Caco-2 (cell line): Measurements from ENCODE around the gene ASCC1. TPM values are rescaled to one million over a fixed set of nuclear protein-coding genes. Genes with fewer than 3 reads are reported as not detected.

Experiments used
- BruUV-seq: library from RNA; stranded (reverse); fragments of 400-500 nt; replicated peaks from 2 replicates; lab custom pipeline; 2021; lab: Mats Ljungman, UMichigan
- CTCF ChIA-PET: fragments of 300-600 bp; sonication (Branson Sonifier 250); formaldehyde crosslinking; loops from one replicate; lab custom pipeline; 2022; ENCODE audit warnings: antibody characterized with exemption; lab: Charles Lee
- POLR2A ChIA-PET: fragments of 300-600 bp; sonication (Branson Sonifier 250); formaldehyde crosslinking; loops from one replicate; lab custom pipeline; 2022; ENCODE audit warnings: antibody characterized with exemption; lab: Charles Lee
- DNase-seq, 2 experiments: peaks; one replicate each; pipeline versions ENCODE4 v3.0.0 to v3.0.0-alpha.2; 2020 to 2022
- H3K27me3 ChIP-seq: replicated peaks from 2 replicates; pipeline ENCODE4 v1.6.0; 2011; ENCODE audit warnings: low read length; ENCODE audit not compliant: control insufficient read depth, insufficient read depth
- H3K36me3 ChIP-seq: 2 replicates; pipeline ENCODE4 v1.5.1; 2011; ENCODE audit warnings: low read length; ENCODE audit not compliant: control insufficient read depth, insufficient read depth
- H3K4me1 ChIP-seq: fragments of 250-450 bp; sonication (Bioruptor Pico); 2 replicates; pipeline ENCODE4 v1.5.1; 2020; ENCODE audit warnings: mild to moderate bottlenecking
- H3K4me3 ChIP-seq: 2 replicates; pipeline ENCODE4 v1.5.1; 2011; ENCODE audit warnings: low read depth, mild to moderate bottlenecking, control low read depth, low read length
- H3K9me3 ChIP-seq: fragments of 250-450 bp; sonication (Bioruptor Pico); 2 replicates; pipeline ENCODE4 v1.5.1; 2020; ENCODE audit warnings: mild to moderate bottlenecking, moderate library complexity
- H3K27ac Mint-ChIP-seq: one replicate; pipeline ENCODE4 v1.8.0; 2022; ENCODE audit warnings: mixed read lengths; ENCODE audit not compliant: unreplicated experiment
- H3K27me3 Mint-ChIP-seq: one replicate; pipeline ENCODE4 v1.8.0; 2022; ENCODE audit warnings: mixed read lengths; ENCODE audit not compliant: insufficient read depth, unreplicated experiment
- H3K36me3 Mint-ChIP-seq: one replicate; pipeline ENCODE4 v1.8.0; 2022; ENCODE audit warnings: mild to moderate bottlenecking, mixed read lengths; ENCODE audit not compliant: insufficient read depth, unreplicated experiment
- H3K4me1 Mint-ChIP-seq: one replicate; pipeline ENCODE4 v1.8.0; 2022; ENCODE audit warnings: low read depth, mixed read lengths; ENCODE audit not compliant: unreplicated experiment
- H3K4me3 Mint-ChIP-seq: one replicate; pipeline ENCODE4 v1.8.0; 2022; ENCODE audit warnings: mild to moderate bottlenecking, moderate library complexity, mixed read lengths; ENCODE audit not compliant: unreplicated experiment
- H3K9me3 Mint-ChIP-seq: one replicate; pipeline ENCODE4 v1.8.0; 2022; ENCODE audit warnings: mixed read lengths; ENCODE audit not compliant: unreplicated experiment
- CTCF ChIP-seq, 2 experiments: fragments of 200-600 bp in 1 of 2; IDR thresholded peaks; 1 replicate in 1 of 2; 2 replicates in 1 of 2; pipeline versions ENCODE4 v1.5.1 to v1.8.0; 2011 to 2022; ENCODE audit warnings: antibody characterized with exemption in 1 of 2, control low read depth in 1 of 2, inconsistent platforms in 1 of 2, low read depth in 1 of 2, low read length in 1 of 2, mild to moderate bottlenecking in 1 of 2, moderate library complexity in 1 of 2; ENCODE audit not compliant: insufficient read depth in 1 of 2, severe bottlenecking in 1 of 2, unreplicated experiment in 1 of 2
- intact Hi-C: fragments of 100-400 bp; cut with micrococcal nuclease; formaldehyde crosslinking; loops from one replicate; pipeline ENCODE4 v1.10.0; 2022; ENCODE audit not compliant: unreplicated experiment
- total RNA-seq: library from RNA; stranded (reverse); gene quantifications from 2 replicates; pipeline ENCODE4 v1.2.3, GENCODE V29; 2022

The ASCC1 gene
- total RNA-seq, 1 experiment from 2014 or later, result 73.7 TPM

- Histone ChIP-seq H3K27me3 (no peaks in the 10 kb centered on the region), H3K4me1 (no peaks in the 10 kb centered on the region), H3K4me3 (no peak overlapping the region), H3K9me3 (no peaks in the 10 kb centered on the region), H3K36me3 (peaks cover 4% of the 10 kb centered on the region; the same call in 1 of the 2 replicates)
- H3K4me3 Mint-ChIP-seq, result no peak overlapping the region
- no peak for DNase-seq
- no peaks in the 10 kb centered on the region for H3K4me1 Mint-ChIP-seq
- no peaks in the 10 kb centered on the region for H3K27me3 Mint-ChIP-seq
- intact Hi-C loops, result no loop called here
- BruUV-seq, result no TSS peak
- H3K36me3 Mint-ChIP-seq, result peaks cover 59% of the 10 kb centered on the region
- H3K27ac Mint-ChIP-seq, result no peak overlapping the region
- no peak for TF ChIP-seq CTCF (IDR thresholded peaks at IDR 0.05; ENCODE audit: insufficient read depth in 1 of 2, low read depth in 1 of 2, low read length in 1 of 2, severe bottlenecking in 1 of 2, unreplicated experiment in 1 of 2)
- no peaks in the 10 kb centered on the region for H3K9me3 Mint-ChIP-seq
- CTCF ChIA-PET, result no interaction called here
- POLR2A ChIA-PET, result no interaction called here
These were observed 21.1 kb downstream of the ASCC1 start for GRCh38 chr10:72194949-72195348.

- CTCF ChIA-PET, result no interaction called here
These were observed 29.1 kb downstream of the ASCC1 start for GRCh38 chr10:72186982-72187330.

GRCh38 chr10:72186258-72186981 is 29.7 kb downstream of the ASCC1 start:
- TF ChIP-seq CTCF (IDR thresholded peaks at IDR 0.05; ENCODE audit: insufficient read depth in 1 of 2, low read depth in 1 of 2, low read length in 1 of 2, severe bottlenecking in 1 of 2, unreplicated experiment in 1 of 2), result no peak
- no peaks in the 10 kb centered on the region for H3K36me3 ChIP-seq
- H3K4me3 ChIP-seq, result no peak overlapping the region
- no peak overlapping the region for H3K27ac Mint-ChIP-seq
- no peaks in the 10 kb centered on the region for H3K27me3 ChIP-seq
- H3K4me3 Mint-ChIP-seq, result no peak overlapping the region
- DNase-seq, result no peak
- H3K4me1 ChIP-seq, result no peaks in the 10 kb centered on the region
- no peaks in the 10 kb centered on the region for H3K4me1 Mint-ChIP-seq
- H3K36me3 Mint-ChIP-seq, result peaks cover 45% of the 10 kb centered on the region
- no TSS peak for BruUV-seq
- POLR2A ChIA-PET, result interaction anchor here (0.6 kb wide), 1 partner anchor 762 kb away, joined by 4 read pairs; no protein-coding TSS in a partner anchor
- no peaks in the 10 kb centered on the region for H3K27me3 Mint-ChIP-seq
- H3K9me3 ChIP-seq, result peaks cover 11% of the 10 kb centered on the region
- CTCF ChIA-PET, result interaction anchor here (0.6 kb wide), 1 partner anchor 1794 kb away, joined by 5 read pairs; no protein-coding TSS in a partner anchor
- intact Hi-C loops, result no loop called here
- H3K9me3 Mint-ChIP-seq, result peaks cover 15% of the 10 kb centered on the region

More at GRCh38 chr10:72186982-72187330, 29.1 kb downstream of the ASCC1 start:
- no peak for TF ChIP-seq CTCF (IDR thresholded peaks at IDR 0.05; ENCODE audit: insufficient read depth in 1 of 2, low read depth in 1 of 2, low read length in 1 of 2, severe bottlenecking in 1 of 2, unreplicated experiment in 1 of 2)
- Histone ChIP-seq H3K4me1 (no peaks in the 10 kb centered on the region), H3K27me3 (no peaks in the 10 kb centered on the region), H3K36me3 (no peaks in the 10 kb centered on the region), H3K9me3 (peaks cover 11% of the 10 kb centered on the region), H3K4me3 (no peak overlapping the region)
- H3K4me1 Mint-ChIP-seq, result no peaks in the 10 kb centered on the region
- H3K27me3 Mint-ChIP-seq, result no peaks in the 10 kb centered on the region
- BruUV-seq, result no TSS peak
- peaks cover 45% of the 10 kb centered on the region for H3K36me3 Mint-ChIP-seq
- peaks cover 15% of the 10 kb centered on the region for H3K9me3 Mint-ChIP-seq
- no peak overlapping the region for H3K27ac Mint-ChIP-seq
- no peak for DNase-seq
- H3K4me3 Mint-ChIP-seq, result no peak overlapping the region
- intact Hi-C loops, result no loop called here
- POLR2A ChIA-PET, result no interaction called here
